Measurements from ENCODE around the gene CH25H.
"Not testable (repeated sequence)": the region's sequence is repeated elsewhere in the genome, so short reads cannot be mapped to it uniquely, and the experiment has no call there.

CH25H gene

GRCh38 chr10:89191301-89191700, 15.8 kb downstream of the CH25H start:
- not testable (repeated sequence) for DNase-seq

GRCh38 chr10:89189211-89189734, 17.8 kb downstream of the CH25H start:
- DNase-seq = no peak

- no peak for DNase-seq
Measured at GRCh38 chr10:89185658-89186057, 21.5 kb downstream of the CH25H start.

- DNase-seq = no peak
Measured at GRCh38 chr10:89184638-89185037, 22.5 kb downstream of the CH25H start.

GRCh38 chr10:89183571-89183970, 23.5 kb downstream of the CH25H start:
- DNase-seq = no peak

- no peak for DNase-seq
Measured at GRCh38 chr10:89182894-89183293, 24.2 kb downstream of the CH25H start.

GRCh38 chr10:89175816-89176215, 31.3 kb downstream of the CH25H start:
- no peak for DNase-seq

GRCh38 chr10:89173075-89173474, 34.0 kb downstream of the CH25H start:
- DNase-seq = no peak

- no peak for DNase-seq
Measured at GRCh38 chr10:89171996-89172395, 35.1 kb downstream of the CH25H start.

GRCh38 chr10:89171263-89171872, 35.7 kb downstream of the CH25H start:
- DNase-seq = no peak

GRCh38 chr10:89168354-89168900, 38.7 kb downstream of the CH25H start:
- not testable (repeated sequence) for DNase-seq

GRCh38 chr10:89167915-89168314, 39.2 kb downstream of the CH25H start:
- DNase-seq = no peak

- no peak for DNase-seq
Measured at GRCh38 chr10:89165923-89166322, 41.2 kb downstream of the CH25H start.

- no peak for DNase-seq
Measured at GRCh38 chr10:89164920-89165319, 42.2 kb downstream of the CH25H start.

- DNase-seq = no peak
Measured at GRCh38 chr10:89164080-89164479, 43.0 kb downstream of the CH25H start.

GRCh38 chr10:89163265-89163995, 43.7 kb downstream of the CH25H start:
- peak; percentile 37 for DNase-seq

GRCh38 chr10:89162596-89162995, 44.5 kb downstream of the CH25H start:
- DNase-seq = no peak

GRCh38 chr10:89160339-89160738, 46.8 kb downstream of the CH25H start:
- DNase-seq = no peak

GRCh38 chr10:89159761-89160160, 47.4 kb downstream of the CH25H start:
- DNase-seq = no peak

GRCh38 chr10:89159316-89159715, 47.8 kb downstream of the CH25H start:
- DNase-seq = no peak

- DNase-seq = no peak
Measured at GRCh38 chr10:89158446-89158845, 48.7 kb downstream of the CH25H start.

GRCh38 chr10:89156161-89156835, 50.8 kb downstream of the CH25H start:
- DNase-seq = no peak
